ENCODE results near the gene NR1I3. TPM values are rescaled to one million over a fixed set of nuclear protein-coding genes. Genes with fewer than 3 reads are reported as not detected.

NR1I3 gene
- total and polyA plus RNA-seq, 2 of the 13 experiments (the other 11 are each of a cell fraction or from before 2014, with no cell fraction given) = 0.62 to 0.95 TPM

DNA sequence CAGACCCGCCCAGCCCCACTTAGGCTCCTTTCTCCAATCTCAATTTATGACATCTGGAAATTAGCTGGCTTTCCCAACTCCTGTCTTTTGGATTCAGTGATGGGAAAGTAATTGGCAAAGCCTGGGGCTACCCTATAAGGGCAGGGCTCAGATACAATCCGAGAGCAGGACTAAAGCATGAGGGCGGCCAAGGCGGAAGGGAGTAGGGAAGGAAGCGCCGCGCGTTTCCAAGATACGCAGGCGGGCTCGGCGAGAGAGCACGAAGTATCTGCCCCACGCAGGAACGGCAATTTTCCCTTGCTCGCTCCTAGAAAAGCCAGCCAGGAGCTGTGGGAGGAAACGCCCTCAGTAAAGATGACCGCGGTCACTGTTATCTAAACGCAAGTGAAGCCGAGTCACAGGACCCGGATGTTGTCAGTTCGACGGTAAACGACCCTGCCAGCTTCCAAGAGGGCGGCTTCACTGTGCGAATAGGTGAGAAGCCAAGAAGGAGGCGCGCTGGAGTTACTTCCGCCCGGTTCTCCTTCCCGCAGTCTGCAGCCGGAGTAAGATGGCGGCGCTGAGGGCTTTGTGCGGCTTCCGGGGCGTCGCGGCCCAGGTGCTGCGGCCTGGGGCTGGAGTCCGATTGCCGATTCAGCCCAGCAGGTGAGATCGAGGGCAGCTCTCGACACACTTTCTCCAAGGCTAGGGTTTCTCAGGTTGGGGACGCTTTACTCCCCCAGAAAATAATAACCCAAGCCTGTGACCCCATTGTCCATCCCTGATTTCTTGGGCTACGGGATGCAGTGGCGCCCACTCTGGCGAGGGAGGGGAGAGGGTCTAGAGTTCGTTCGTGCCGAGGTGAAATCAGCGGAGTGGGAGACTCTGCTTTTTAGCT, 35.9 kb downstream of the NR1I3 start, which contains the start of gene NDUFS2 (continued):
- TF ChIP-seq SNAPC2 (CRISPR knock-in tag; IDR thresholded peaks at IDR 0.05) (peak; percentile 69; the same call in 1 of the 2 replicates), ZNF30 (CRISPR knock-in tag; IDR thresholded peaks at IDR 0.05) (no peak), ZNF564 (CRISPR knock-in tag; IDR thresholded peaks at IDR 0.05) (no peak), ZNF354B (CRISPR knock-in tag; IDR thresholded peaks at IDR 0.05) (0 out of 2 replicates have a peak, but pooled peaks have one; percentile 37), ZNF709 (CRISPR knock-in tag; IDR thresholded peaks at IDR 0.05) (peak; percentile 63; the same call in 1 of the 2 replicates), ZBTB7A (CRISPR knock-in tag; IDR thresholded peaks at IDR 0.05) (0 out of 2 replicates have a peak, but pooled peaks have one; percentile 33), ZNF441 (CRISPR knock-in tag; IDR thresholded peaks at IDR 0.05; ENCODE audit: borderline replicate concordance) (peak; percentile 63; the same call in 1 of the 2 replicates), PTBP1 (IDR thresholded peaks at IDR 0.05; ENCODE audit: low read depth, low read length, poor library complexity, severe bottlenecking) (no peak), ZNF431 (CRISPR knock-in tag; IDR thresholded peaks at IDR 0.05; ENCODE audit: borderline replicate concordance, low read depth) (no peak), ASH2L (IDR thresholded peaks at IDR 0.05; ENCODE audit: insufficient read length, low read depth, low read length) (peak; percentile 89), SALL1 (CRISPR knock-in tag; IDR thresholded peaks at IDR 0.05) (peak; percentile 82)
- TF ChIP-seq, protein P1, sequence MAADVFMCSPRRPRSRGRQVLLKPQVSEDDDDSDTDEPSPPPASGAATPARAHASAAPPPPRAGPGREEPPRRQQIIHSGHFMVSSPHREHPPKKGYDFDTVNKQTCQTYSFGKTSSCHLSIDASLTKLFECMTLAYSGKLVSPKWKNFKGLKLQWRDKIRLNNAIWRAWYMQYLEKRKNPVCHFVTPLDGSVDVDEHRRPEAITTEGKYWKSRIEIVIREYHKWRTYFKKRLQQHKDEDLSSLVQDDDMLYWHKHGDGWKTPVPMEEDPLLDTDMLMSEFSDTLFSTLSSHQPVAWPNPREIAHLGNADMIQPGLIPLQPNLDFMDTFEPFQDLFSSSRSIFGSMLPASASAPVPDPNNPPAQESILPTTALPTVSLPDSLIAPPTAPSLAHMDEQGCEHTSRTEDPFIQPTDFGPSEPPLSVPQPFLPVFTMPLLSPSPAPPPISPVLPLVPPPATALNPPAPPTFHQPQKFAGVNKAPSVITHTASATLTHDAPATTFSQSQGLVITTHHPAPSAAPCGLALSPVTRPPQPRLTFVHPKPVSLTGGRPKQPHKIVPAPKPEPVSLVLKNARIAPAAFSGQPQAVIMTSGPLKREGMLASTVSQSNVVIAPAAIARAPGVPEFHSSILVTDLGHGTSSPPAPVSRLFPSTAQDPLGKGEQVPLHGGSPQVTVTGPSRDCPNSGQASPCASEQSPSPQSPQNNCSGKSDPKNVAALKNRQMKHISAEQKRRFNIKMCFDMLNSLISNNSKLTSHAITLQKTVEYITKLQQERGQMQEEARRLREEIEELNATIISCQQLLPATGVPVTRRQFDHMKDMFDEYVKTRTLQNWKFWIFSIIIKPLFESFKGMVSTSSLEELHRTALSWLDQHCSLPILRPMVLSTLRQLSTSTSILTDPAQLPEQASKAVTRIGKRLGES (CRISPR knock-in tag; IDR thresholded peaks at IDR 0.05; ENCODE audit: borderline replicate concordance) = peak; percentile 58; the same call in 1 of the 2 replicates
- TF ChIP-seq, protein P2, sequence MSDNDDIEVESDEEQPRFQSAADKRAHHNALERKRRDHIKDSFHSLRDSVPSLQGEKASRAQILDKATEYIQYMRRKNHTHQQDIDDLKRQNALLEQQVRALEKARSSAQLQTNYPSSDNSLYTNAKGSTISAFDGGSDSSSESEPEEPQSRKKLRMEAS (IDR thresholded peaks at IDR 0.05) = peak; percentile 65; the same call in 1 of the 2 replicates
- TF ChIP-seq, protein P3, sequence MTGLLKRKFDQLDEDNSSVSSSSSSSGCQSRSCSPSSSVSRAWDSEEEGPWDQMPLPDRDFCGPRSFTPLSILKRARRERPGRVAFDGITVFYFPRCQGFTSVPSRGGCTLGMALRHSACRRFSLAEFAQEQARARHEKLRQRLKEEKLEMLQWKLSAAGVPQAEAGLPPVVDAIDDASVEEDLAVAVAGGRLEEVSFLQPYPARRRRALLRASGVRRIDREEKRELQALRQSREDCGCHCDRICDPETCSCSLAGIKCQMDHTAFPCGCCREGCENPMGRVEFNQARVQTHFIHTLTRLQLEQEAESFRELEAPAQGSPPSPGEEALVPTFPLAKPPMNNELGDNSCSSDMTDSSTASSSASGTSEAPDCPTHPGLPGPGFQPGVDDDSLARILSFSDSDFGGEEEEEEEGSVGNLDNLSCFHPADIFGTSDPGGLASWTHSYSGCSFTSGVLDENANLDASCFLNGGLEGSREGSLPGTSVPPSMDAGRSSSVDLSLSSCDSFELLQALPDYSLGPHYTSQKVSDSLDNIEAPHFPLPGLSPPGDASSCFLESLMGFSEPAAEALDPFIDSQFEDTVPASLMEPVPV (CRISPR knock-in tag; IDR thresholded peaks at IDR 0.05) = peak; percentile 89
- TF ChIP-seq, protein P4, sequence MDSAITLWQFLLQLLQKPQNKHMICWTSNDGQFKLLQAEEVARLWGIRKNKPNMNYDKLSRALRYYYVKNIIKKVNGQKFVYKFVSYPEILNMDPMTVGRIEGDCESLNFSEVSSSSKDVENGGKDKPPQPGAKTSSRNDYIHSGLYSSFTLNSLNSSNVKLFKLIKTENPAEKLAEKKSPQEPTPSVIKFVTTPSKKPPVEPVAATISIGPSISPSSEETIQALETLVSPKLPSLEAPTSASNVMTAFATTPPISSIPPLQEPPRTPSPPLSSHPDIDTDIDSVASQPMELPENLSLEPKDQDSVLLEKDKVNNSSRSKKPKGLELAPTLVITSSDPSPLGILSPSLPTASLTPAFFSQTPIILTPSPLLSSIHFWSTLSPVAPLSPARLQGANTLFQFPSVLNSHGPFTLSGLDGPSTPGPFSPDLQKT (CRISPR knock-in tag; IDR thresholded peaks at IDR 0.05; ENCODE audit: borderline replicate concordance) = no peak
- TF ChIP-seq, protein P5, sequence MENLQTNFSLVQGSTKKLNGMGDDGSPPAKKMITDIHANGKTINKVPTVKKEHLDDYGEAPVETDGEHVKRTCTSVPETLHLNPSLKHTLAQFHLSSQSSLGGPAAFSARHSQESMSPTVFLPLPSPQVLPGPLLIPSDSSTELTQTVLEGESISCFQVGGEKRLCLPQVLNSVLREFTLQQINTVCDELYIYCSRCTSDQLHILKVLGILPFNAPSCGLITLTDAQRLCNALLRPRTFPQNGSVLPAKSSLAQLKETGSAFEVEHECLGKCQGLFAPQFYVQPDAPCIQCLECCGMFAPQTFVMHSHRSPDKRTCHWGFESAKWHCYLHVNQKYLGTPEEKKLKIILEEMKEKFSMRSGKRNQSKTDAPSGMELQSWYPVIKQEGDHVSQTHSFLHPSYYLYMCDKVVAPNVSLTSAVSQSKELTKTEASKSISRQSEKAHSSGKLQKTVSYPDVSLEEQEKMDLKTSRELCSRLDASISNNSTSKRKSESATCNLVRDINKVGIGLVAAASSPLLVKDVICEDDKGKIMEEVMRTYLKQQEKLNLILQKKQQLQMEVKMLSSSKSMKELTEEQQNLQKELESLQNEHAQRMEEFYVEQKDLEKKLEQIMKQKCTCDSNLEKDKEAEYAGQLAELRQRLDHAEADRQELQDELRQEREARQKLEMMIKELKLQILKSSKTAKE (CRISPR knock-in tag; IDR thresholded peaks at IDR 0.05; ENCODE audit: borderline replicate concordance) = no peak
- TF ChIP-seq, protein P6, sequence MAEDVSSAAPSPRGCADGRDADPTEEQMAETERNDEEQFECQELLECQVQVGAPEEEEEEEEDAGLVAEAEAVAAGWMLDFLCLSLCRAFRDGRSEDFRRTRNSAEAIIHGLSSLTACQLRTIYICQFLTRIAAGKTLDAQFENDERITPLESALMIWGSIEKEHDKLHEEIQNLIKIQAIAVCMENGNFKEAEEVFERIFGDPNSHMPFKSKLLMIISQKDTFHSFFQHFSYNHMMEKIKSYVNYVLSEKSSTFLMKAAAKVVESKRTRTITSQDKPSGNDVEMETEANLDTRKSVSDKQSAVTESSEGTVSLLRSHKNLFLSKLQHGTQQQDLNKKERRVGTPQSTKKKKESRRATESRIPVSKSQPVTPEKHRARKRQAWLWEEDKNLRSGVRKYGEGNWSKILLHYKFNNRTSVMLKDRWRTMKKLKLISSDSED (CRISPR knock-in tag; IDR thresholded peaks at IDR 0.05) = 0 out of 2 replicates have a peak, but pooled peaks have one; percentile 31
